SK-N-SH treated with all-trans-retinoic acid at 6 μM for 48 hours (cell line): ENCODE measurements around the gene METAP1D.

Source experiments
- ATAC-seq: fragments of 200-7000 bp; cut with Tn5 transposase; 3 replicates; pipeline ENCODE4 v1.9.1; 2020; ENCODE audit warnings: mild to moderate bottlenecking, moderate library complexity
- ARNTL ChIP-seq: fragments of 450-650 bp; formaldehyde crosslinking; IDR thresholded peaks from 2 replicates; pipeline ENCODE4 v1.5.0; 2020; ENCODE audit warnings: low read depth, mild to moderate bottlenecking, moderate library complexity, borderline replicate concordance
- BACH2 ChIP-seq: fragments of 250-450 bp; sonication (Bioruptor Pico); IDR thresholded peaks from 2 replicates; pipeline ENCODE4 v1.9.0; 2021; ENCODE audit warnings: mild to moderate bottlenecking, borderline replicate concordance
- CREB5 ChIP-seq: fragments of 250-450 bp; sonication (Bioruptor Pico); IDR thresholded peaks from 2 replicates; pipeline ENCODE4 v1.5.1; 2020; ENCODE audit warnings: low read depth, mild to moderate bottlenecking, moderate library complexity
- CSDC2 ChIP-seq: fragments of 250-450 bp; sonication (Bioruptor Pico); IDR thresholded peaks from 2 replicates; pipeline ENCODE4 v1.5.0; 2020; ENCODE audit warnings: mild to moderate bottlenecking, moderate library complexity
- CSRNP3 ChIP-seq: fragments of 250-450 bp; sonication (Bioruptor Pico); IDR thresholded peaks from 2 replicates; pipeline ENCODE4 v1.5.1; 2021; ENCODE audit warnings: mild to moderate bottlenecking, moderate library complexity
- ESRRG ChIP-seq: fragments of 250-450 bp; sonication (Bioruptor Pico); IDR thresholded peaks from 2 replicates; pipeline ENCODE4 v1.6.1; 2021; ENCODE audit warnings: mild to moderate bottlenecking
- GLIS3 ChIP-seq: fragments of 250-450 bp; sonication (Bioruptor Pico); IDR thresholded peaks from 2 replicates; pipeline ENCODE4 v1.5.0; 2020; ENCODE audit warnings: mild to moderate bottlenecking, moderate library complexity
- ISL1 ChIP-seq: fragments of 250-450 bp; sonication (Bioruptor Pico); IDR thresholded peaks from 2 replicates; pipeline ENCODE4 v2.1.2; 2022; ENCODE audit warnings: mild to moderate bottlenecking, moderate library complexity
- OSR1 ChIP-seq: fragments of 250-450 bp; sonication (Bioruptor Pico); IDR thresholded peaks from 2 replicates; pipeline ENCODE4 v1.8.0; 2022; ENCODE audit warnings: moderate library complexity, mild to moderate bottlenecking, inconsistent platforms
- PPARA ChIP-seq: fragments of 250-450 bp; sonication (Bioruptor Pico); IDR thresholded peaks from 2 replicates; pipeline ENCODE4 v1.5.0; 2020; ENCODE audit warnings: mild to moderate bottlenecking, borderline replicate concordance
- RARB ChIP-seq: fragments of 250-450 bp; sonication (Bioruptor Pico); IDR thresholded peaks from 2 replicates; pipeline ENCODE4 v1.8.0; 2021; ENCODE audit warnings: mild to moderate bottlenecking, moderate library complexity
- SNAI2 ChIP-seq: fragments of 250-450 bp; sonication (Bioruptor Pico); IDR thresholded peaks from 2 replicates; pipeline ENCODE4 v1.5.0; 2020; ENCODE audit warnings: mild to moderate bottlenecking, moderate library complexity
- TCF4 ChIP-seq: fragments of 250-450 bp; sonication (Bioruptor Pico); IDR thresholded peaks from 2 replicates; pipeline ENCODE4 v1.8.0; 2021; ENCODE audit warnings: mild to moderate bottlenecking, moderate library complexity, borderline replicate concordance
- TOX ChIP-seq: fragments of 250-450 bp; sonication (Bioruptor Pico); IDR thresholded peaks from 2 replicates; pipeline ENCODE4 v1.8.0; 2021; ENCODE audit warnings: mild to moderate bottlenecking, moderate library complexity, borderline replicate concordance
- ZC3H10 ChIP-seq: fragments of 250-450 bp; sonication (Bioruptor Pico); IDR thresholded peaks from 2 replicates; pipeline ENCODE4 v1.5.1; 2021; ENCODE audit warnings: mild to moderate bottlenecking, moderate library complexity
- ZFP3 ChIP-seq: fragments of 250-450 bp; sonication (Bioruptor Pico); IDR thresholded peaks from 2 replicates; pipeline ENCODE4 v1.5.0; 2020; ENCODE audit warnings: mild to moderate bottlenecking, moderate library complexity
- ZNF565 ChIP-seq: fragments of 450-650 bp; formaldehyde crosslinking; conservative IDR thresholded peaks from 2 replicates; pipeline ENCODE4 v1.5.0; 2020; ENCODE audit warnings: low read depth, mild to moderate bottlenecking, moderate library complexity
- ZNF70 ChIP-seq: fragments of 450-650 bp; formaldehyde crosslinking; IDR thresholded peaks from 2 replicates; pipeline ENCODE4 v1.5.0; 2020; ENCODE audit warnings: mild to moderate bottlenecking, moderate library complexity
- ZNF8 ChIP-seq: fragments of 450-650 bp; formaldehyde crosslinking; IDR thresholded peaks from 2 replicates; pipeline ENCODE4 v1.5.0; 2020; ENCODE audit warnings: mild to moderate bottlenecking, moderate library complexity
- TF ChIP-seq, protein P1 (sequence below): fragments of 250-450 bp; sonication (Bioruptor Pico); IDR thresholded peaks from 2 replicates; pipeline ENCODE4 v1.8.0; 2021; ENCODE audit warnings: low read depth, mild to moderate bottlenecking, moderate library complexity, borderline replicate concordance
- TF ChIP-seq, protein P2 (sequence below): fragments of 250-450 bp; sonication (Bioruptor Pico); IDR thresholded peaks from 2 replicates; pipeline ENCODE4 v1.5.0; 2020; ENCODE audit warnings: mild to moderate bottlenecking, moderate library complexity

The METAP1D gene

GRCh38 chr2:172072706-172073105 is 73.0 kb downstream of the METAP1D start:
- no peak for TF ChIP-seq ZNF8
- no peak for TF ChIP-seq TOX (CRISPR knock-in tag)
- TF ChIP-seq, protein P1, sequence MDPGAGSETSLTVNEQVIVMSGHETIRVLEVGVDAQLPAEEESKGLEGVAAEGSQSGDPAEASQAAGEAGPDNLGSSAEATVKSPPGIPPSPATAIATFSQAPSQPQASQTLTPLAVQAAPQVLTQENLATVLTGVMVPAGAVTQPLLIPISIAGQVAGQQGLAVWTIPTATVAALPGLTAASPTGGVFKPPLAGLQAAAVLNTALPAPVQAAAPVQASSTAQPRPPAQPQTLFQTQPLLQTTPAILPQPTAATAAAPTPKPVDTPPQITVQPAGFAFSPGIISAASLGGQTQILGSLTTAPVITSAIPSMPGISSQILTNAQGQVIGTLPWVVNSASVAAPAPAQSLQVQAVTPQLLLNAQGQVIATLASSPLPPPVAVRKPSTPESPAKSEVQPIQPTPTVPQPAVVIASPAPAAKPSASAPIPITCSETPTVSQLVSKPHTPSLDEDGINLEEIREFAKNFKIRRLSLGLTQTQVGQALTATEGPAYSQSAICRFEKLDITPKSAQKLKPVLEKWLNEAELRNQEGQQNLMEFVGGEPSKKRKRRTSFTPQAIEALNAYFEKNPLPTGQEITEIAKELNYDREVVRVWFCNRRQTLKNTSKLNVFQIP (CRISPR knock-in tag) = no peak
- TF ChIP-seq CSDC2 (CRISPR knock-in tag) = no peak
- TF ChIP-seq, all 23 proteins: peak for 0
- no peak for ATAC-seq

- no peak for ATAC-seq
- TF ChIP-seq ISL1 (CRISPR knock-in tag) = no peak
- no peak for TF ChIP-seq CSRNP3 (CRISPR knock-in tag)
- no peak for TF ChIP-seq ARNTL (CRISPR knock-in tag)
- TF ChIP-seq ZFP3 (CRISPR knock-in tag) = no peak
- no peak for TF ChIP-seq TCF4 (CRISPR knock-in tag)
- TF ChIP-seq SNAI2 (CRISPR knock-in tag) = no peak
- TF ChIP-seq CSDC2 (CRISPR knock-in tag) = no peak
- TF ChIP-seq TOX (CRISPR knock-in tag) = no peak
- no peak for TF ChIP-seq RARB (CRISPR knock-in tag)
- TF ChIP-seq, protein P2, sequence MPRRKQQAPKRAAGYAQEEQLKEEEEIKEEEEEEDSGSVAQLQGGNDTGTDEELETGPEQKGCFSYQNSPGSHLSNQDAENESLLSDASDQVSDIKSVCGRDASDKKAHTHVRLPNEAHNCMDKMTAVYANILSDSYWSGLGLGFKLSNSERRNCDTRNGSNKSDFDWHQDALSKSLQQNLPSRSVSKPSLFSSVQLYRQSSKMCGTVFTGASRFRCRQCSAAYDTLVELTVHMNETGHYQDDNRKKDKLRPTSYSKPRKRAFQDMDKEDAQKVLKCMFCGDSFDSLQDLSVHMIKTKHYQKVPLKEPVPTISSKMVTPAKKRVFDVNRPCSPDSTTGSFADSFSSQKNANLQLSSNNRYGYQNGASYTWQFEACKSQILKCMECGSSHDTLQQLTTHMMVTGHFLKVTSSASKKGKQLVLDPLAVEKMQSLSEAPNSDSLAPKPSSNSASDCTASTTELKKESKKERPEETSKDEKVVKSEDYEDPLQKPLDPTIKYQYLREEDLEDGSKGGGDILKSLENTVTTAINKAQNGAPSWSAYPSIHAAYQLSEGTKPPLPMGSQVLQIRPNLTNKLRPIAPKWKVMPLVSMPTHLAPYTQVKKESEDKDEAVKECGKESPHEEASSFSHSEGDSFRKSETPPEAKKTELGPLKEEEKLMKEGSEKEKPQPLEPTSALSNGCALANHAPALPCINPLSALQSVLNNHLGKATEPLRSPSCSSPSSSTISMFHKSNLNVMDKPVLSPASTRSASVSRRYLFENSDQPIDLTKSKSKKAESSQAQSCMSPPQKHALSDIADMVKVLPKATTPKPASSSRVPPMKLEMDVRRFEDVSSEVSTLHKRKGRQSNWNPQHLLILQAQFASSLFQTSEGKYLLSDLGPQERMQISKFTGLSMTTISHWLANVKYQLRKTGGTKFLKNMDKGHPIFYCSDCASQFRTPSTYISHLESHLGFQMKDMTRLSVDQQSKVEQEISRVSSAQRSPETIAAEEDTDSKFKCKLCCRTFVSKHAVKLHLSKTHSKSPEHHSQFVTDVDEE = no peak
- no peak for TF ChIP-seq OSR1 (CRISPR knock-in tag)
- no peak for TF ChIP-seq ZC3H10
- no peak for TF ChIP-seq ZNF70 (CRISPR knock-in tag)
- TF ChIP-seq ZNF8 = no peak
- no peak for TF ChIP-seq ZNF565 (CRISPR knock-in tag)
- no peak for TF ChIP-seq BACH2 (CRISPR knock-in tag)
- TF ChIP-seq, protein P1 (CRISPR knock-in tag) = no peak
- no peak for TF ChIP-seq CREB5
- no peak for TF ChIP-seq PPARA
These were observed 73.8 kb downstream of the METAP1D start for GRCh38 chr2:172073518-172073917.

DNA sequence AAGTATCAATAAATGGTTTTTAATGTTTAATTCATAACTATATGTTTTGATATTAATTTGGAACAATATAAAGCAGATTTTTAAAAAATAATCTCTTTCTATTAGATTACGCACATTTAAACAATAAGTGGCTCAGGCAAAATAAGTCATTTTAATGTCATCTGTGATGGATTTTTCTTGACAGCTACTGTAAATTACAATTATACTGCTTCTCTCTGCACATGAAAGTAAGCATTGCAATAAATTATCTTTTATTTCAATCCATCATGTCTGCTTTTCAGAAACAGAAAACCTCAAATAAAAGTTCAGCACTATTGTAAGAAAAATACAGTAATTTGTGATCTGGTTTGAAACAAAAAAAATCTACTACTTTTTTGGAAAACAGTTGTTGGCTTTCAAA is 74.5 kb downstream of the METAP1D start:
- no peak for TF ChIP-seq ZNF8
- TF ChIP-seq GLIS3 (CRISPR knock-in tag) = no peak
- no peak for TF ChIP-seq CSDC2 (CRISPR knock-in tag)
- no peak for TF ChIP-seq TCF4 (CRISPR knock-in tag)
- no peak for TF ChIP-seq ARNTL (CRISPR knock-in tag)
- TF ChIP-seq OSR1 (CRISPR knock-in tag) = no peak
- no peak for TF ChIP-seq ZNF565 (CRISPR knock-in tag)
- TF ChIP-seq ESRRG (CRISPR knock-in tag) = no peak
- TF ChIP-seq ZFP3 (CRISPR knock-in tag) = no peak
- no peak for TF ChIP-seq BACH2 (CRISPR knock-in tag)
- TF ChIP-seq, protein P1 (CRISPR knock-in tag) = no peak
- TF ChIP-seq ZC3H10 = no peak
- no peak for TF ChIP-seq RARB (CRISPR knock-in tag)
- TF ChIP-seq, all 23 proteins: peak for 0
- no peak for ATAC-seq
